ENCODE results near the gene MIPEP. TPM values are rescaled to one million over a fixed set of nuclear protein-coding genes. Genes with fewer than 3 reads are reported as not detected.

Gene MIPEP
- total RNA-seq, 2 donors from 2014 or later, result 4.0 to 14.6 TPM

- no peak overlapping the region for H3K27ac Mint-ChIP-seq
- no peaks in the 10 kb centered on the region for H3K9me3 Mint-ChIP-seq
- no peaks in the 10 kb centered on the region for H3K36me3 Mint-ChIP-seq (ENCODE audit: low read depth)
- peaks cover 5% of the 10 kb centered on the region for H3K27me3 Mint-ChIP-seq
- ATAC-seq (replicated peaks), result no peak
- H3K4me3 Mint-ChIP-seq, result no peak overlapping the region
- H3K4me1 Mint-ChIP-seq, result no peaks in the 10 kb centered on the region
These were observed 178.8 kb downstream of the MIPEP start for GRCh38 chr13:23710366-23710765.

- Mint-ChIP-seq H3K27me3 (peaks cover 5% of the 10 kb centered on the region), H3K9me3 (no peaks in the 10 kb centered on the region), H3K27ac (no peak overlapping the region), H3K4me1 (no peaks in the 10 kb centered on the region), H3K36me3 (ENCODE audit: low read depth) (no peaks in the 10 kb centered on the region), H3K4me3 (no peak overlapping the region)
- ATAC-seq (replicated peaks), result no peak
These were observed 179.7 kb downstream of the MIPEP start for GRCh38 chr13:23709536-23709935.

- H3K4me3 Mint-ChIP-seq, result no peak overlapping the region
- no peaks in the 10 kb centered on the region for H3K27me3 Mint-ChIP-seq
- H3K36me3 Mint-ChIP-seq (ENCODE audit: low read depth), result no peaks in the 10 kb centered on the region
- no peak for ATAC-seq (replicated peaks)
- no peaks in the 10 kb centered on the region for H3K9me3 Mint-ChIP-seq
- H3K4me1 Mint-ChIP-seq, result no peaks in the 10 kb centered on the region
- H3K27ac Mint-ChIP-seq, result no peak overlapping the region
These were observed 181.5 kb downstream of the MIPEP start for GRCh38 chr13:23707674-23708073.

GRCh38 chr13:23705583-23705982 lies 183.6 kb downstream of the MIPEP start:
- no peaks in the 10 kb centered on the region for H3K4me1 Mint-ChIP-seq
- H3K27ac Mint-ChIP-seq, result no peak overlapping the region
- peaks cover 3% of the 10 kb centered on the region for H3K27me3 Mint-ChIP-seq
- no peak for ATAC-seq (replicated peaks)
- H3K9me3 Mint-ChIP-seq, result no peaks in the 10 kb centered on the region
- H3K36me3 Mint-ChIP-seq (ENCODE audit: low read depth), result no peaks in the 10 kb centered on the region
- no peak overlapping the region for H3K4me3 Mint-ChIP-seq

GRCh38 chr13:23703246-23703860 lies 185.8 kb downstream of the MIPEP start:
- ATAC-seq (replicated peaks), result no peak
- Mint-ChIP-seq H3K4me1 (no peaks in the 10 kb centered on the region), H3K27ac (no peak overlapping the region), H3K4me3 (no peak overlapping the region), H3K36me3 (ENCODE audit: low read depth) (no peaks in the 10 kb centered on the region), H3K9me3 (no peaks in the 10 kb centered on the region), H3K27me3 (peaks cover 3% of the 10 kb centered on the region)

- no peak overlapping the region for H3K4me3 Mint-ChIP-seq
- peaks cover 7% of the 10 kb centered on the region for H3K4me1 Mint-ChIP-seq
- no peak for ATAC-seq (replicated peaks)
- no peak overlapping the region for H3K27ac Mint-ChIP-seq
- peaks cover 3% of the 10 kb centered on the region for H3K27me3 Mint-ChIP-seq
- no peaks in the 10 kb centered on the region for H3K36me3 Mint-ChIP-seq (ENCODE audit: low read depth)
- H3K9me3 Mint-ChIP-seq, result no peaks in the 10 kb centered on the region
These were observed 187.6 kb downstream of the MIPEP start for GRCh38 chr13:23701636-23702035.

- H3K36me3 Mint-ChIP-seq (ENCODE audit: low read depth), result no peaks in the 10 kb centered on the region
- H3K4me1 Mint-ChIP-seq, result peaks cover 10% of the 10 kb centered on the region
- H3K4me3 Mint-ChIP-seq, result no peak overlapping the region
- H3K9me3 Mint-ChIP-seq, result no peaks in the 10 kb centered on the region
- H3K27me3 Mint-ChIP-seq, result peaks cover 3% of the 10 kb centered on the region
- no peak overlapping the region for H3K27ac Mint-ChIP-seq
- no peak for ATAC-seq (replicated peaks)
These were observed 188.0 kb downstream of the MIPEP start for GRCh38 chr13:23701186-23701585.

- Mint-ChIP-seq H3K27ac (no peak overlapping the region), H3K27me3 (peaks cover 3% of the 10 kb centered on the region), H3K36me3 (ENCODE audit: low read depth) (no peaks in the 10 kb centered on the region), H3K4me1 (peaks cover 15% of the 10 kb centered on the region), H3K9me3 (no peaks in the 10 kb centered on the region), H3K4me3 (no peak overlapping the region)
- no peak for ATAC-seq (replicated peaks)
These were observed 189.9 kb downstream of the MIPEP start for GRCh38 chr13:23699271-23699670.

- Mint-ChIP-seq H3K27ac (peak overlapping the region; percentile 23), H3K36me3 (ENCODE audit: low read depth) (no peaks in the 10 kb centered on the region), H3K9me3 (no peaks in the 10 kb centered on the region), H3K27me3 (peaks cover 3% of the 10 kb centered on the region), H3K4me1 (peaks cover 15% of the 10 kb centered on the region), H3K4me3 (no peak overlapping the region)
- ATAC-seq (replicated peaks), result no peak
These were observed 191.4 kb downstream of the MIPEP start for GRCh38 chr13:23697772-23698313.

GRCh38 chr13:23696610-23697009 lies 192.6 kb downstream of the MIPEP start:
- H3K9me3 Mint-ChIP-seq, result no peaks in the 10 kb centered on the region
- no peaks in the 10 kb centered on the region for H3K36me3 Mint-ChIP-seq (ENCODE audit: low read depth)
- peak overlapping the region; percentile 93 for H3K27ac Mint-ChIP-seq
- H3K4me1 Mint-ChIP-seq, result peaks cover 15% of the 10 kb centered on the region
- peak overlapping the region; percentile 78 for H3K4me3 Mint-ChIP-seq
- no peaks in the 10 kb centered on the region for H3K27me3 Mint-ChIP-seq
- ATAC-seq (replicated peaks), result no peak

GRCh38 chr13:23695711-23696464 lies 193.3 kb downstream of the MIPEP start:
- H3K27ac Mint-ChIP-seq, result peak overlapping the region; percentile 93
- no peaks in the 10 kb centered on the region for H3K9me3 Mint-ChIP-seq
- ATAC-seq (replicated peaks), result peak; percentile 98
- H3K36me3 Mint-ChIP-seq (ENCODE audit: low read depth), result no peaks in the 10 kb centered on the region
- H3K4me1 Mint-ChIP-seq, result peaks cover 15% of the 10 kb centered on the region
- H3K27me3 Mint-ChIP-seq, result no peaks in the 10 kb centered on the region
- H3K4me3 Mint-ChIP-seq, result peak overlapping the region; percentile 78

- no peaks in the 10 kb centered on the region for H3K9me3 Mint-ChIP-seq
- peaks cover 15% of the 10 kb centered on the region for H3K4me1 Mint-ChIP-seq
- no peaks in the 10 kb centered on the region for H3K27me3 Mint-ChIP-seq
- no peaks in the 10 kb centered on the region for H3K36me3 Mint-ChIP-seq (ENCODE audit: low read depth)
- no peak overlapping the region for H3K27ac Mint-ChIP-seq
- H3K4me3 Mint-ChIP-seq, result peak overlapping the region; percentile 35
- no peak for ATAC-seq (replicated peaks)
These were observed 194.0 kb downstream of the MIPEP start for GRCh38 chr13:23695196-23695595.

GRCh38 chr13:23692816-23693215 lies 196.4 kb downstream of the MIPEP start:
- Mint-ChIP-seq H3K36me3 (ENCODE audit: low read depth) (no peaks in the 10 kb centered on the region), H3K4me3 (no peak overlapping the region), H3K27ac (no peak overlapping the region)

GRCh38 chr13:23690668-23691067 lies 198.5 kb downstream of the MIPEP start:
- H3K36me3 Mint-ChIP-seq (ENCODE audit: low read depth), result no peaks in the 10 kb centered on the region
- H3K27ac Mint-ChIP-seq, result no peak overlapping the region
- H3K4me3 Mint-ChIP-seq, result no peak overlapping the region
- no peaks in the 10 kb centered on the region for H3K27me3 Mint-ChIP-seq
- no peaks in the 10 kb centered on the region for H3K4me1 Mint-ChIP-seq
- no peak for ATAC-seq (replicated peaks)
- peaks cover 3% of the 10 kb centered on the region for H3K9me3 Mint-ChIP-seq

More at GRCh38 chr13:23692816-23693215, 196.4 kb downstream of the MIPEP start:
- H3K27me3 Mint-ChIP-seq, result no peaks in the 10 kb centered on the region
- no peaks in the 10 kb centered on the region for H3K9me3 Mint-ChIP-seq
- no peak for ATAC-seq (replicated peaks)
- peaks cover 13% of the 10 kb centered on the region for H3K4me1 Mint-ChIP-seq

- H3K27me3 Mint-ChIP-seq, result no peaks in the 10 kb centered on the region
These were observed 200.9 kb downstream of the MIPEP start for GRCh38 chr13:23688336-23688735.

More at GRCh38 chr13:23688336-23688735, 200.9 kb downstream of the MIPEP start:
- Mint-ChIP-seq H3K36me3 (ENCODE audit: low read depth) (no peaks in the 10 kb centered on the region), H3K27ac (no peak overlapping the region), H3K9me3 (peaks cover 4% of the 10 kb centered on the region), H3K4me1 (no peaks in the 10 kb centered on the region), H3K4me3 (no peak overlapping the region)
- ATAC-seq (replicated peaks), result no peak

Measured in activated T-helper 17 cell treated with anti-CD3 and anti-CD28 coated beads, Interleukin-2, amount 50 U/mL, for 72 hours (primary cell).